Measurements from ENCODE around the gene TSHB.

Gene TSHB

GRCh38 chr1:115056395-115056798, 26.8 kb downstream of the TSHB start:
- peaks cover 7% of the 10 kb centered on the region for H3K4me1 ChIP-seq (ENCODE audit: insufficient read depth, poor library complexity, severe bottlenecking)

GRCh38 chr1:115057661-115058254, 28.1 kb downstream of the TSHB start:
- TF ChIP-seq, protein P1, sequence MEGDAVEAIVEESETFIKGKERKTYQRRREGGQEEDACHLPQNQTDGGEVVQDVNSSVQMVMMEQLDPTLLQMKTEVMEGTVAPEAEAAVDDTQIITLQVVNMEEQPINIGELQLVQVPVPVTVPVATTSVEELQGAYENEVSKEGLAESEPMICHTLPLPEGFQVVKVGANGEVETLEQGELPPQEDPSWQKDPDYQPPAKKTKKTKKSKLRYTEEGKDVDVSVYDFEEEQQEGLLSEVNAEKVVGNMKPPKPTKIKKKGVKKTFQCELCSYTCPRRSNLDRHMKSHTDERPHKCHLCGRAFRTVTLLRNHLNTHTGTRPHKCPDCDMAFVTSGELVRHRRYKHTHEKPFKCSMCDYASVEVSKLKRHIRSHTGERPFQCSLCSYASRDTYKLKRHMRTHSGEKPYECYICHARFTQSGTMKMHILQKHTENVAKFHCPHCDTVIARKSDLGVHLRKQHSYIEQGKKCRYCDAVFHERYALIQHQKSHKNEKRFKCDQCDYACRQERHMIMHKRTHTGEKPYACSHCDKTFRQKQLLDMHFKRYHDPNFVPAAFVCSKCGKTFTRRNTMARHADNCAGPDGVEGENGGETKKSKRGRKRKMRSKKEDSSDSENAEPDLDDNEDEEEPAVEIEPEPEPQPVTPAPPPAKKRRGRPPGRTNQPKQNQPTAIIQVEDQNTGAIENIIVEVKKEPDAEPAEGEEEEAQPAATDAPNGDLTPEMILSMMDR (IDR thresholded peaks at IDR 0.05; ENCODE audit: poor library complexity, severe bottlenecking), result no peak
- peaks cover 7% of the 10 kb centered on the region for H3K4me1 ChIP-seq (ENCODE audit: insufficient read depth, poor library complexity, severe bottlenecking)

More at GRCh38 chr1:115056395-115056798, 26.8 kb downstream of the TSHB start:
- Histone ChIP-seq H3K27ac (ENCODE audit: poor library complexity, severe bottlenecking) (no peak overlapping the region), H3K4me3 (ENCODE audit: severe bottlenecking) (no peak overlapping the region), H3K36me3 (ENCODE audit: low read depth) (no peaks in the 10 kb centered on the region), H3K27me3 (ENCODE audit: insufficient read depth, poor library complexity, severe bottlenecking) (no peaks in the 10 kb centered on the region), H3K9me3 (ENCODE audit: severe bottlenecking) (no peaks in the 10 kb centered on the region)
- TF ChIP-seq, protein P1 (IDR thresholded peaks at IDR 0.05; ENCODE audit: poor library complexity, severe bottlenecking), result no peak
- DNase-seq (ENCODE audit: low spot score), result no peak
- ATAC-seq (ENCODE audit: low read depth), result no peak

GRCh38 chr1:115059316-115059715, 29.7 kb downstream of the TSHB start:
- H3K36me3 ChIP-seq (ENCODE audit: low read depth), result no peaks in the 10 kb centered on the region
- H3K4me1 ChIP-seq (ENCODE audit: insufficient read depth, poor library complexity, severe bottlenecking), result peaks cover 10% of the 10 kb centered on the region
- no peaks in the 10 kb centered on the region for H3K9me3 ChIP-seq (ENCODE audit: severe bottlenecking)
- DNase-seq (ENCODE audit: low spot score) (no peak), ATAC-seq (ENCODE audit: low read depth) (no peak)
- no peaks in the 10 kb centered on the region for H3K27me3 ChIP-seq (ENCODE audit: insufficient read depth, poor library complexity, severe bottlenecking)
- TF ChIP-seq, protein P1 (IDR thresholded peaks at IDR 0.05; ENCODE audit: poor library complexity, severe bottlenecking), result no peak
- no peak overlapping the region for H3K4me3 ChIP-seq (ENCODE audit: severe bottlenecking)
- no peak overlapping the region for H3K27ac ChIP-seq (ENCODE audit: poor library complexity, severe bottlenecking)

More at GRCh38 chr1:115057661-115058254, 28.1 kb downstream of the TSHB start:
- DNase-seq (ENCODE audit: low spot score) (no peak), ATAC-seq (ENCODE audit: low read depth) (no peak)
- Histone ChIP-seq H3K9me3 (ENCODE audit: severe bottlenecking) (no peaks in the 10 kb centered on the region), H3K27me3 (ENCODE audit: insufficient read depth, poor library complexity, severe bottlenecking) (no peaks in the 10 kb centered on the region), H3K27ac (ENCODE audit: poor library complexity, severe bottlenecking) (no peak overlapping the region), H3K36me3 (ENCODE audit: low read depth) (no peaks in the 10 kb centered on the region), H3K4me3 (ENCODE audit: severe bottlenecking) (no peak overlapping the region)

GRCh38 chr1:115060501-115060900, 30.9 kb downstream of the TSHB start:
- Histone ChIP-seq H3K4me3 (ENCODE audit: severe bottlenecking) (no peak overlapping the region), H3K36me3 (ENCODE audit: low read depth) (no peaks in the 10 kb centered on the region), H3K4me1 (ENCODE audit: insufficient read depth, poor library complexity, severe bottlenecking) (peaks cover 10% of the 10 kb centered on the region), H3K27ac (ENCODE audit: poor library complexity, severe bottlenecking) (no peak overlapping the region), H3K27me3 (ENCODE audit: insufficient read depth, poor library complexity, severe bottlenecking) (no peaks in the 10 kb centered on the region), H3K9me3 (ENCODE audit: severe bottlenecking) (no peaks in the 10 kb centered on the region)
- no peak for DNase-seq (ENCODE audit: low spot score)
- ATAC-seq (ENCODE audit: low read depth), result no peak
- TF ChIP-seq, protein P1 (IDR thresholded peaks at IDR 0.05; ENCODE audit: poor library complexity, severe bottlenecking), result no peak

DNA sequence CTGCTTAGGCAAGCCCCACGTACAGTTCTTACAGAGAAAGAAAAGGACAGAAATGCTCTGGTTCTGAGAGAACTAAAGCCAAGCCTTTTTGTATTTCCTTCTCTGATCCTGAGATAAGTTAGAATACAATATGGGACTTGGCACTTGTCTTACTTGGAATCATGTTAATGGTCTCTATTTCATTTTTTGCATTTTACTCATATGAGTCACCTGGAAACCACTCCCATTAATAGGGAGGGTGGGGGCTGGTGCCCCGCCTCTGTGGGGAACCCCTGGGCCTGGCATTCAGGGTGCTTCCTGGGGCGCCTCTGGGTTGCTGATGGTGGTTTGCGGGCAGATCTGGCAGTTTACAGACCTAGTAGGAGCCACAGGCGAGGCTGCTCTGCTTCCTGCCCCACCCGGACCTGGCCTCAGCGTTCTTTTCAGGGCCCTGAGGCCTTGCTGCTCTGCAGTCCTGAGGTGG, 32.9 kb downstream of the TSHB start:
- Histone ChIP-seq H3K36me3 (ENCODE audit: low read depth) (no peaks in the 10 kb centered on the region), H3K27me3 (ENCODE audit: insufficient read depth, poor library complexity, severe bottlenecking) (no peaks in the 10 kb centered on the region), H3K4me3 (ENCODE audit: severe bottlenecking) (no peak overlapping the region), H3K9me3 (ENCODE audit: severe bottlenecking) (no peaks in the 10 kb centered on the region), H3K27ac (ENCODE audit: poor library complexity, severe bottlenecking) (peak overlapping the region; percentile 88), H3K4me1 (ENCODE audit: insufficient read depth, poor library complexity, severe bottlenecking) (peaks cover 11% of the 10 kb centered on the region)
- peak; percentile 86 for ATAC-seq (ENCODE audit: low read depth)
- DNase-seq (ENCODE audit: low spot score), result peak; percentile 84
- TF ChIP-seq, protein P1 (IDR thresholded peaks at IDR 0.05; ENCODE audit: poor library complexity, severe bottlenecking), result no peak
